DND-41 (cell line): ENCODE measurements around the gene DNM3.

Experiments
- CTCF ChIP-seq: IDR thresholded peaks from 2 replicates; pipeline ENCODE4 v1.5.1; 2012; ENCODE audit warnings: borderline replicate concordance, low read length, moderate library complexity, mild to moderate bottlenecking; ENCODE audit not compliant: poor library complexity, severe bottlenecking; ENCODE audit errors: extremely low read depth
- EZH2 ChIP-seq: IDR thresholded peaks from 3 replicates; pipeline ENCODE4 v1.6.1; 2012; ENCODE audit warnings: borderline replicate concordance, low read depth, mild to moderate bottlenecking, moderate library complexity, low read length, inconsistent platforms; ENCODE audit not compliant: severe bottlenecking

GRCh38 chr1:171969226-171969625, 127.9 kb downstream of the DNM3 start:
- no peak for TF ChIP-seq CTCF
- no peak for TF ChIP-seq EZH2
